Liver (tissue), 9 donors: ENCODE measurements around the gene SLC35E1. TPM values are rescaled to one million over a fixed set of nuclear protein-coding genes. Genes with fewer than 3 reads are reported as not detected.

ENCODE experiments used
- DNase-seq: peaks from one replicate; pipeline ENCODE4 v3.0.0-alpha.2; 2017; ENCODE audit warnings: low spot score
- H3K27ac ChIP-seq, 2 donors: one replicate each; pipeline ENCODE4 v1.7.0; 2013; ENCODE audit warnings: inconsistent platforms in 2 of 2, low read length in 2 of 2, control low read depth in 1 of 2, low read depth in 1 of 2, mild to moderate bottlenecking in 1 of 2
- H3K27me3 ChIP-seq, 4 donors: one replicate each; pipeline versions ENCODE4 v1.6.1 to v1.7.0; 2013; ENCODE audit warnings: low read length in 3 of 4, inconsistent platforms in 1 of 4, mild to moderate bottlenecking in 1 of 4, moderate library complexity in 1 of 4; ENCODE audit not compliant: control insufficient read depth in 4 of 4, insufficient read depth in 4 of 4
- H3K36me3 ChIP-seq, 4 donors: one replicate each; pipeline versions ENCODE4 v1.6.1 to v1.7.0; 2013; ENCODE audit warnings: low read length in 3 of 4, mild to moderate bottlenecking in 3 of 4, low read depth in 1 of 4, moderate library complexity in 1 of 4; ENCODE audit not compliant: control insufficient read depth in 4 of 4, insufficient read depth in 3 of 4
- H3K4me1 ChIP-seq, 4 donors: one replicate each; pipeline versions ENCODE4 v1.6.1 to v1.7.0; 2013; ENCODE audit warnings: low read length in 3 of 4, mild to moderate bottlenecking in 3 of 4, moderate library complexity in 1 of 4; ENCODE audit not compliant: control insufficient read depth in 4 of 4, insufficient read depth in 4 of 4
- H3K4me3 ChIP-seq, 3 donors: one replicate each; pipeline versions ENCODE4 v1.6.1 to v1.7.0; 2013; ENCODE audit warnings: low read length in 3 of 3, control low read depth in 1 of 3, low read depth in 1 of 3, mild to moderate bottlenecking in 1 of 3
- H3K9ac ChIP-seq, 2 donors: one replicate each; pipeline ENCODE4 v1.7.0; 2013; ENCODE audit warnings: low read length in 2 of 2, mild to moderate bottlenecking in 2 of 2, moderate library complexity in 2 of 2, control low read depth in 1 of 2, low read depth in 1 of 2
- H3K9me3 ChIP-seq, 4 donors: one replicate each; pipeline versions ENCODE4 v1.6.1 to v1.7.0; 2013; ENCODE audit warnings: low read length in 3 of 4; ENCODE audit not compliant: control insufficient read depth in 4 of 4
- ATF3 ChIP-seq: IDR thresholded peaks from 2 replicates; pipeline ENCODE4 v1.6.1; 2016; ENCODE audit warnings: antibody characterized with exemption
- CTCF ChIP-seq: fragments of 150-350 bp; IDR thresholded peaks from 2 replicates; pipeline ENCODE4 v1.5.1; 2017; ENCODE audit warnings: improper control_type of control experiment, low read depth, low read length; ENCODE audit not compliant: missing input control
- EGR1 ChIP-seq, 2 donors: IDR thresholded peaks; 2 replicates each; pipeline ENCODE4 v1.6.1; 2016 to 2018; ENCODE audit warnings: antibody characterized with exemption in 2 of 2, low read depth in 2 of 2
- FOXA1 ChIP-seq: IDR thresholded peaks from 2 replicates; pipeline ENCODE4 v1.6.1; 2016; ENCODE audit warnings: antibody characterized with exemption
- FOXA2 ChIP-seq: IDR thresholded peaks from 2 replicates; pipeline ENCODE4 v1.6.1; 2016; ENCODE audit warnings: antibody characterized with exemption
- HNF4G ChIP-seq: IDR thresholded peaks from 2 replicates; pipeline ENCODE4 v1.6.1; 2016; ENCODE audit warnings: antibody characterized with exemption
- JUND ChIP-seq, 2 donors: IDR thresholded peaks; 2 replicates each; pipeline ENCODE4 v1.6.1; 2016; ENCODE audit warnings: antibody characterized with exemption in 2 of 2
- MAX ChIP-seq: IDR thresholded peaks from 2 replicates; pipeline ENCODE4 v1.6.1; 2016; ENCODE audit warnings: antibody characterized with exemption
- NR2F2 ChIP-seq: IDR thresholded peaks from 2 replicates; pipeline ENCODE4 v1.6.1; 2016; ENCODE audit warnings: antibody characterized with exemption
- RAD21 ChIP-seq, 2 donors: IDR thresholded peaks; 2 replicates each; pipeline ENCODE4 v1.6.1; 2016; ENCODE audit warnings: antibody characterized with exemption in 2 of 2, mild to moderate bottlenecking in 2 of 2
- REST ChIP-seq: IDR thresholded peaks from 2 replicates; pipeline ENCODE4 v1.6.1; 2016; ENCODE audit warnings: antibody characterized with exemption, mild to moderate bottlenecking
- SP1 ChIP-seq: IDR thresholded peaks from 2 replicates; pipeline ENCODE4 v1.6.1; 2018; ENCODE audit warnings: antibody characterized with exemption, mild to moderate bottlenecking
- TAF1 ChIP-seq: conservative IDR thresholded peaks from 2 replicates; pipeline ENCODE4 v1.6.1; 2016; ENCODE audit warnings: antibody characterized with exemption, mild to moderate bottlenecking
- ZBTB33 ChIP-seq: IDR thresholded peaks from 2 replicates; pipeline ENCODE4 v1.6.1; 2016; ENCODE audit warnings: antibody characterized with exemption
- WGBS: extraction: QIAGEN DNeasy Blood & Tissue Kit; methylation state at CpG from one replicate; pipeline ENCODE4 v1.1.7; 2013; 5-methylcytosine and 5-hydroxymethylcytosine counted together
- polyA plus RNA-seq, 2 donors: library from polyadenylated mRNA; stranded (reverse) in 1 of 2; unstranded in 1 of 2; fragments of 200-250 nt in 1 of 2; fragments of >200 nt in 1 of 2; fragmentation: Nextera tagmentation in 1 of 2; extraction: Ambion mirVana in 1 of 2; gene quantifications; one replicate each; pipeline versions ENCODE4 v1.2.1 to v1.2.3, GENCODE V29; 2013 to 2015
- total RNA-seq, 2 donors: library from RNA; depleted of rRNA; stranded (reverse); fragments of >200 nt; gene quantifications; one replicate each; pipeline ENCODE4 v1.2.3, GENCODE V29; 2014
- donor health status: healthy.
- donor health status: healthy.
- donor health status: healthy.
- donor health status: healthy.
- donor health status: healthy.

SLC35E1 gene
- total and polyA plus RNA-seq, 4 donors = 11.2 to 20.5 (median 12.1) TPM

GRCh38 chr19:16520986-16521624 lies 51.1 kb downstream of the SLC35E1 start:
- no peak for TF ChIP-seq FOXA1
- TF ChIP-seq ZBTB33 = no peak
- no peak for TF ChIP-seq SP1
- TF ChIP-seq MAX = no peak
- no peak for TF ChIP-seq CTCF
- no peak for TF ChIP-seq REST
- TF ChIP-seq ATF3 = no peak
- no peak for TF ChIP-seq NR2F2
- no peak for TF ChIP-seq TAF1
- H3K9ac ChIP-seq = no peak overlapping the region
- WGBS = 93% methylated on average over 18 of the region's 18 CpGs
- H3K27ac ChIP-seq = no peak overlapping the region
- H3K27me3 ChIP-seq = no peaks in the 10 kb centered on the region
- DNase-seq = no peak
- H3K9me3 ChIP-seq = no peaks in the 10 kb centered on the region
- H3K4me3 ChIP-seq = no peak overlapping the region
- peaks cover 39 to 71% (median 49%) of the 10 kb centered on the region in 4 donors for H3K36me3 ChIP-seq
- H3K4me1 ChIP-seq = peaks cover 4 to 18% (median 11%) of the 10 kb centered on the region in 4 donors

GRCh38 chr19:16520074-16520973 lies 51.9 kb downstream of the SLC35E1 start:
- Histone ChIP-seq H3K4me3 (no peak overlapping the region), H3K27me3 (no peaks in the 10 kb centered on the region), H3K36me3 (peaks cover 39 to 70% (median 47%) of the 10 kb centered on the region in 4 donors), H3K27ac (no peak overlapping the region), H3K9ac (no peak overlapping the region), H3K4me1 (peaks cover 4 to 16% (median 12%) of the 10 kb centered on the region in 4 donors), H3K9me3 (no peaks in the 10 kb centered on the region)
- 95% methylated on average over 45 of the region's 45 CpGs for WGBS
- no peak for DNase-seq
- TF ChIP-seq SP1 (no peak), NR2F2 (no peak), FOXA2 (no peak), EGR1 (IDR thresholded peaks at IDR 0.05; ENCODE audit: low read depth in 2 of 2) (no peak), RAD21 (IDR thresholded peaks at IDR 0.05) (no peak), CTCF (no peak), TAF1 (no peak), MAX (no peak), FOXA1 (no peak), REST (no peak), HNF4G (no peak), JUND (IDR thresholded peaks at IDR 0.05) (no peak)
